ENCODE data around the gene DNAH1.
"Not testable (repeated sequence)": the region's sequence is repeated elsewhere in the genome, so short reads cannot be mapped to it uniquely, and the experiment has no call there.

Gene DNAH1

DNA sequence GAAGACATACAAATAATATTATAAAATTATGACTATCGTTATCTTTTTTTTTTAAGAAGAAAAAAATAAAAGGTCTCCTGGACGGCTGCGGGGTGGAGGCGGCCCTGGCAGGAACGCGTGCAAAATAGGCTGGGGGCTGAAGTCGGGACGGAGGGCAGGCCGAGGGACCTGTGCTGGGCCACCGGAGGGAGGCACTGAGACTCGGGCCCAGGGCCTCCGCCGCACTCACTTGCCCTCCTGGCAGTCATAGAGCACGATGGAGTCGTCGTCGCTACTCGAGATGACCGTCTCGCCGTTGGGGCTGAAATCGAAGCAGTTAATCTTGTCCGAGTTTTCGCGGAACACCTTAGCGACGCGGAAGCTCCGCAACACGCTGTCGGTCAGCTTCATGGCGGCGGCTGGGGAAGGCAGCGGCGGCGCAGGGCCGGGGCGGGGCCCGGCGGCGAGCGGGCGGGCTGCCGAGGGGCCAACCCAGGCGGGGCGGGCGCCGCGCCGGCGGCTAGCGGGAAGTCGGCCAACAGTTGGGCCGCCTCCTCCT is 38.1 kb upstream of the DNAH1 start:
- TF ChIP-seq, protein P1, sequence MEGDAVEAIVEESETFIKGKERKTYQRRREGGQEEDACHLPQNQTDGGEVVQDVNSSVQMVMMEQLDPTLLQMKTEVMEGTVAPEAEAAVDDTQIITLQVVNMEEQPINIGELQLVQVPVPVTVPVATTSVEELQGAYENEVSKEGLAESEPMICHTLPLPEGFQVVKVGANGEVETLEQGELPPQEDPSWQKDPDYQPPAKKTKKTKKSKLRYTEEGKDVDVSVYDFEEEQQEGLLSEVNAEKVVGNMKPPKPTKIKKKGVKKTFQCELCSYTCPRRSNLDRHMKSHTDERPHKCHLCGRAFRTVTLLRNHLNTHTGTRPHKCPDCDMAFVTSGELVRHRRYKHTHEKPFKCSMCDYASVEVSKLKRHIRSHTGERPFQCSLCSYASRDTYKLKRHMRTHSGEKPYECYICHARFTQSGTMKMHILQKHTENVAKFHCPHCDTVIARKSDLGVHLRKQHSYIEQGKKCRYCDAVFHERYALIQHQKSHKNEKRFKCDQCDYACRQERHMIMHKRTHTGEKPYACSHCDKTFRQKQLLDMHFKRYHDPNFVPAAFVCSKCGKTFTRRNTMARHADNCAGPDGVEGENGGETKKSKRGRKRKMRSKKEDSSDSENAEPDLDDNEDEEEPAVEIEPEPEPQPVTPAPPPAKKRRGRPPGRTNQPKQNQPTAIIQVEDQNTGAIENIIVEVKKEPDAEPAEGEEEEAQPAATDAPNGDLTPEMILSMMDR (IDR thresholded peaks at IDR 0.05; ENCODE audit: low read depth, low read length), result peak; percentile 33
- no peak for DNase-seq (ENCODE audit: extremely low read depth, low read depth)

DNA sequence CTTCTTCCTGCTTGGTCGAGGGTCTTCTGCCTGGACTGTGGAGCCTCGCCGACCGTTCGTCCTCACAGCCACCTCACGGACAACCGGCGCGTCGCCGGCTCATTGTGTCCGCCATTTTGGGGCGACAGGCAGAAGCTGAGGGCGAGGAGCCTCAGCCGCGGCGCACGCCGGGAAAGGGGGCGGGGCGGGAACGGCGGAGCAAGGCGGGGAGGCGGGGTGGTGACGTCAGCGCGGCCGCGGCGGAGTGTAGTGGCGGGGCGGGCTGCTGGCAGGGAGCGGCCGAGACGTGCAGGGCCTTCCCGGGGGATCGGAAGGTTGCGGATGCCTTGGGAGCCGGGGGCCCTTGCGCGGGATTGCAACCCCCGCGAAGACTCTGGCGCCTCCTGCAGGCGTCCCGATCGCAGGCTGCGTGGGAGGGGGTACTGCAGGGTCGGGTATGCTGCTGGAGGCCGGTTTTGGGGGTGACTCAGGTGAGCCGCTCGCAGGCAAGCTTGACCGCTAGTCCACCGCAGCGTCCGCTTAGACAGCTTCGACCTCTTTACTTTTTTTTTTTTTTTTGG is 37.5 kb upstream of the DNAH1 start, which contains the start of gene WDR82:
Gene WDR82, minus strand, starts transcription at position 140 of the 560 bp plus-strand sequence. CDS start 288 bp downstream, outside the sequence.
- TF ChIP-seq, protein P1 (IDR thresholded peaks at IDR 0.05; ENCODE audit: low read depth, low read length), result peak; percentile 49
- DNase-seq (ENCODE audit: extremely low read depth, low read depth), result peak; percentile 83

DNA sequence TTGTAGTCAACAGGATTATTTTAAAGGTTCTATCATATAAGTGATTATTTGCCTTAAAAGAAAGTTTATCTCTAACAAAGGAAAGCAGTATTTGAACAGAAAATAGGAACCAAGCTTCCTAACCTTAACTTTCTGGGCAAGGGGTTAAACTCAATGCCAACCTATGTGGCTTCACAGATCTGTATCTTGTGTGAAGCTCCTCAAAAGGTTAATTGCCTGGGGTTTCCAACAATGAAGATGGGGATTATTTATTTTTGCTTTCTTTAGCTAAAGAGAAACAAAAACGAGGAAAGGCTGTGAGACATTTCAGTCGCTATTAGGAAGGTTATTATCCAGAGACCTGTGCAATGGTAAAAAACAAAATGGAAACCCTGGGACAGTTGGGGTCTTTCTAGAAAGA is 36.5 kb upstream of the DNAH1 start:
- no peak for DNase-seq (ENCODE audit: extremely low read depth, low read depth)
- TF ChIP-seq, protein P1 (IDR thresholded peaks at IDR 0.05; ENCODE audit: low read depth, low read length), result no peak

DNA sequence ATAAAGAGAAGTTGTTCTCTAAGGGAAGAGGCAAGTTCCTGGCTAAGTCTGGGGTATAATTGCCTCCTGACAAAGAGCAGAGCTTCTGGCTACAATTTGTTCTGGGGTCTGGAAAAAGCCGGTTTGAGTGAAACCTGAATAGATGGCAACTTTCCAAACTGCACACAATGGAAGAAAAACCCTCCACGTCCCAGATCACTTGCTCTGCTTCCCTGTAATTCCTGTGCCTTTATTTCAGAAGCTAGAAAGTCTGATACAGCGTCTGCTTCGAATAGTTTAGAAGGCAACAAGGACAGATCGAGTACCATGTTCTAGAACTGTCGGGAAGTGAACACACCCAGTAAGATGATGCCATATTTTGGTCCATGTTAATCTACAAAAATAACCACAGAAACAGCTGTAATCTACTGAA is 36.1 kb upstream of the DNAH1 start:
- TF ChIP-seq, protein P1 (IDR thresholded peaks at IDR 0.05; ENCODE audit: low read depth, low read length), result no peak
- DNase-seq (ENCODE audit: extremely low read depth, low read depth), result no peak

DNA sequence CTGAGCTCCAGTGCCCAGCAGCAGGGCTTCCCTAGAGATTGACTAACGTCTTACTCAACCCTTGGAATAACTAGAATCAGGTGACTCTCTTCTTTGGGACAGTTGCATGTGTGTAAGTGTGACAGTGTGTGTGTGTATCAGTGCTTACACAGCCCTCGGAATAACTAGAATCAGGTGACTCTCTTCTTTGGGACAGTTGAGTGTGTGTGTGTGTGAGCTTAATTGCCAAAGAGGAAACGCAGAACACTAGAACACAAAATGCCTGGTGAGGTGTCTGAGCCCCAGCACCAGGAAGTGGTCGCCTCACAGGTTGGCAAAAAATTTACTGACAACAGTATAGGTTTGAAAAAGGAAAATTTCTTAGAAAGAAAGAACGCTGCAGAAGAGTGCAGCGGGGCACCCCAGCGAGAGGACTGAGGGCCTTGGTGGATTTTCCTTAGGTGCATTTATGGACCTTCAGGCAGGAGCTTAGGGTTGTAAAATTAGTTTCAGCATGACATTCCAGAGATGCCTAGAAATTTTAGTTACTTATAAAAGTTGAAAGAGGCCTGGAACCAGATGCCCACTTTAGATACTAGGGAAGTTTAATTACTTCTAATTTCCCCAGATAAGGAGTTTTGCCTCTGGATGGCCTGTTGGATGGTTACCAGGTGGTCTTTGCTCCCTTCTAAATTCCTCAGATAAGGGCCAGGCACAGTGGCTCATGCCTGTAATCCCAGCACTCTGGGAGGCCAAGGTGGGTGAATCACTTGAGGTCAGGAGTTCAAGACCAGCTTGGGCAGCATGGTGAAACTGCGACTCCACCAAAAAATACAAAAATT is 33.9 kb upstream of the DNAH1 start:
- TF ChIP-seq, protein P1 (IDR thresholded peaks at IDR 0.05; ENCODE audit: low read depth, low read length), result no peak
- DNase-seq (ENCODE audit: extremely low read depth, low read depth), result no peak

DNA sequence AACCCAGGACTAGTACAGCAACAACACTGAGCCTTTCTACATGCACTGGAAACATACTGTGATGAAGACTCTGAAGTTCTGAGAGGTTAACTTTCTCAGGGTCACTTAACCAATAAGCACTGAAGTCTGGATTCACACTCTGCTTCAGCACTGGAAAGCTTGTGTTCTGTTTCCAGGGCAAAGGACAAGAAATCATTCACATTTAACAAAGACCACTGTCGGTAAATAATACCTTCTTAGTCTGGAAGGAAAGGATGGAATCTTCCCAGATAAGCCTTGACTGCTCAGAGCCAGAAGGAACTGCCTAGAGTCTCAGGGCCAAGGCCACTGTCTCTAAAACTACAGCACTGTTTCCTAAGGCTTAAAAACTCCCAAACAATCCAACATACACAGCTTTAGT is 32.8 kb upstream of the DNAH1 start:
- no peak for DNase-seq (ENCODE audit: extremely low read depth, low read depth)
- TF ChIP-seq, protein P1 (IDR thresholded peaks at IDR 0.05; ENCODE audit: low read depth, low read length), result no peak

DNA sequence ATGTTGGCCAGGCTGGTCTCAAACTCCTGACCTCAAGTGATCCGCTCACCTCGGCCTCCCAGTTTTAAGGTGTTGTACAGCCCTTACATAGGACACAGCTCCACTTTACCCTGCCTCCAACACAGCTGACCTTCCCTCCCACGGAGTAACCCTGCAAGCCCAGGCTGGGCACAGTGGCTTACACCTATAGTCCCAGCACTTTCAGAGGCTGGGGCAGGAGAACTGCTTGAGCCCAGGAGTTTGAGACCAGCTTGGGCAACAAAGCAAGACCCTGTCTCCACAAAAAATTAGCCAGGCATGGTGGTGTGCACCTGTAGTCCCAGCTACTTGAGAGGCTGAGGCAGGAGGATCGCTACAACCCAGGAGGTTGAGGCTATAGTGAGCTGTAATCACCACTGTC is 32.1 kb upstream of the DNAH1 start:
- not testable (repeated sequence) for DNase-seq (ENCODE audit: extremely low read depth, low read depth)

All from AG09319 (cell line).